ENCODE measurements around the gene ZIC1. TPM values are rescaled to one million over a fixed set of nuclear protein-coding genes. Genes with fewer than 3 reads are reported as not detected.

Gene ZIC1
- polyA plus RNA-seq, 6 donors from 2014 or later, result not detected

DNA sequence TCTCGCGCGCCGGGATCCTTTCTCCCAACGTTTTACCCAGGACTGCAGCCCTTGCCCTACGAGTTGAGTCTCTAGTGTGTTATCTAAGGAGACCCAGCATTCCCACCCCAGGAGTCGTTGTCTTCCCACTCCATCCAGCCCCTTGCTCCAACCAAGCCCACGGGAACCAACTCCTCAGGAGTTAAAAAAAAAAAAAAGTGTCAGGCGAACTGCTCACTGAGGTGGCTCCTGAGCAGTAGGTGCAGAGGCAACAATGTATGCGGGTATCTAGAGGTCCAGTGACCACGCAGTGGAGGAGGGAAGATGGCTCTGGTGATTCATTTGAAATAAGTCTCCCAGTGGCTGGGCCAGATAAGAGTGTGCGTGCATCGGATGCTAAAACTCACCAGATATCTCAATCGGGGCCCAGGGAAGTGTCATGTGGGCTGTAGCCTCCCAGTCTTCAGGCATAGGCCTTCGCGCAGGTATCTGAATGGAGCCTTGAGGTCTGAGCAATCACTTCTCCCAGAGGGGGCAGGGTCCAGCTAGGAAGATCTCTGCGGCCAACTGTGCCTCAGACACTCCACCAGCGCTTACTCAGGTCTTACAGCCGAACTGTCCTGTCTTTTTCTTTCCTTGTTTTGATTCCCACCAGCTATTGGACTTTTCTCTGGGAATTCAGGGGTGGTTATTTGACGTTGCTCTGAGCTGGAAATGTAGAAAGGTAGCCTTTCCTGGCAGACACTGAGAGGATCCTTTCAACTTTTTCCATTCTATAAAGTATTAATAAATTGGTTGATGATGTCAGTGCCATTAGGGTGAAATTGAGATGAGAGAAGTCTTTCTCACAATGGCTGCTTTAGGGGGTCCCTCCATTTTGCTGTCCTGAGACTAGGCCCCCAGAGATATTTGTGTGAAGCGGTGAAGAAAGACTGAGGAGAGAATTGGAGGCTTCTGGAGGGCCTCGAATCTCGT, 23.8 kb upstream of the ZIC1 start:
- Mint-ChIP-seq H3K36me3 (peaks cover 0 to 5% of the 10 kb centered on the region in 2 donors), H3K4me1 (no peaks in the 10 kb centered on the region), H3K4me3 (peak overlapping the region in 2 of 8 donors; percentile 4 to 65), H3K27ac (peak overlapping the region in 2 of 6 donors; percentile 10 to 16), H3K9me3 (peaks cover 2 to 51% (median 14%) of the 10 kb centered on the region in 7 donors), H3K27me3 (peaks cover 78 to 85% (median 80%) of the 10 kb centered on the region in 3 donors)
- DNase-seq (no peak), ATAC-seq (ENCODE audit: low read depth in 2 of 2) (no peak)

DNA sequence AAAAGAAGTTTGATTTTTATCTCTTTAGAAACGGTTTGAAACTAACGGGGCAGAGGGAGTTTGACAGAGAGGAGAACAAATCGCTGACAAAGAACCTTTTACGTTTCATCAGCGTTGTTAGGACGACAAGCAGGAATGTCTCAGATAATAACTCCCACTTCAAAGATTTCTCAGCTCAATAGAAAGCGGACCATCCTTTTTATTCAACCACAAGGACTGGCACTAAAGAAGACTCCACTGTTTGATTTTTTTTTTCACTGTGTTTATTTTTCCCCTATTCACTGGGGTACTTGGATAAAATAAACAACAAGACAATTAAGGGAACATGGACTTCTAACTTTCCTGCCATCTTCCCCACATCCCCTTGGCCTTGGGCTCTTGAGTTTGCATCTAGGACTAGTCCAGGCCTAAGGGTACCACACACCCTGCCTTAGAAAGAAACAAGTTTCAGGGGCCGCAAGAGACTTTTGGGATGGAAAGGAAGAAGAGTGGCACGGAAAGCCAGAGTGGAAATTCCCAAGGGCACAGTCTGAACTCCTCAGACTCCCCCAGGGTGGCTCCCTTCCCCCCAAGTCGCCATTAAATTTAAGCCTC, 21.8 kb upstream of the ZIC1 start:
- H3K9me3 Mint-ChIP-seq, result peaks cover 4 to 37% (median 16%) of the 10 kb centered on the region in 7 donors
- H3K27me3 Mint-ChIP-seq, result peaks cover 65 to 87% (median 86%) of the 10 kb centered on the region in 3 donors
- H3K4me3 Mint-ChIP-seq, result no peak overlapping the region
- ATAC-seq (ENCODE audit: low read depth in 2 of 2) (no peak), DNase-seq (no peak)
- H3K36me3 Mint-ChIP-seq, result peaks cover 0 to 5% of the 10 kb centered on the region in 2 donors
- peak overlapping the region in 1 of 6 donors; percentile 57 for H3K27ac Mint-ChIP-seq
- H3K4me1 Mint-ChIP-seq, result no peaks in the 10 kb centered on the region

DNA sequence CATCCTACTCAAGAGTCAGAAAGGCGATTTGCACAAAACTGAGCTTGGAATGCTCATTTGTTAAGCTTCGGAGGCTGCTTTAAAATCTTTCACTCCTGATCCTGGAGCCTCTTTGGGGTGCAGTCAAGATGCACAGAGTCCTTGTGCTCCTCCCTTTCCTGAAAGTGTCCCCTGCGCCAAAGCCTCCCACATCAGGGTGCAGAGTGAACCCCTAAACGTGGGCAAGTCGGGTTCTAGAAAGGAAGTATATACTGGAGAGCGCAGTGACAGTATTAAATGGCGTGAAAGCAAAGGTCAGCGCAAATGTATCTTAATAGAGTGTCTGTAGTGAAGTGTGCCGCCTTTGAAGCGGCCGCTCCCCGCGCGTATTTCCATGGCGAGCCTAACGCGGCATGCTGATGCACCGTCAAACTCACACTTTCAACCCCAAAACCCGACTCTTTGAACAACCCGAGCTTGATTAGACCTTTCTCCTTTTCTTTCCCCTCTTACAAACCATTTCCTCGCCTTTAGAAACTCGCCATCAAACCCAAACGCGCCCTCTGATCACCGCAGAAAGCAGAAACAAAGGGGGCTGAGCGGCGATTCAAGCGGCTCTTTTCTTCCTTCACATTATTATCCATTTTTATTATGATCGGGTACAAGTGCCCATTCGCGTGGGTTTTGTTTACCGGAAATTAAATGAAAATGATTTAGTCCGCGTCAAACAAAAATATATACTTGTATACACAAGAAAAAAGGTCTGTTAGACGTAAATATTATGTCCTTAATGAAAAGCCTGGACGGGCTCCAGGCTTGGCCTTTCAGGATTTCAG, 21.1 kb upstream of the ZIC1 start:
- Mint-ChIP-seq H3K9me3 (peaks cover 4 to 30% (median 16%) of the 10 kb centered on the region in 7 donors), H3K4me3 (no peak overlapping the region), H3K27me3 (peaks cover 65 to 87% (median 86%) of the 10 kb centered on the region in 3 donors), H3K36me3 (peaks cover 0 to 5% of the 10 kb centered on the region in 2 donors), H3K4me1 (no peaks in the 10 kb centered on the region), H3K27ac (peak overlapping the region in 1 of 6 donors; percentile 60)
- DNase-seq (no peak), ATAC-seq (ENCODE audit: low read depth in 2 of 2) (no peak)

DNA sequence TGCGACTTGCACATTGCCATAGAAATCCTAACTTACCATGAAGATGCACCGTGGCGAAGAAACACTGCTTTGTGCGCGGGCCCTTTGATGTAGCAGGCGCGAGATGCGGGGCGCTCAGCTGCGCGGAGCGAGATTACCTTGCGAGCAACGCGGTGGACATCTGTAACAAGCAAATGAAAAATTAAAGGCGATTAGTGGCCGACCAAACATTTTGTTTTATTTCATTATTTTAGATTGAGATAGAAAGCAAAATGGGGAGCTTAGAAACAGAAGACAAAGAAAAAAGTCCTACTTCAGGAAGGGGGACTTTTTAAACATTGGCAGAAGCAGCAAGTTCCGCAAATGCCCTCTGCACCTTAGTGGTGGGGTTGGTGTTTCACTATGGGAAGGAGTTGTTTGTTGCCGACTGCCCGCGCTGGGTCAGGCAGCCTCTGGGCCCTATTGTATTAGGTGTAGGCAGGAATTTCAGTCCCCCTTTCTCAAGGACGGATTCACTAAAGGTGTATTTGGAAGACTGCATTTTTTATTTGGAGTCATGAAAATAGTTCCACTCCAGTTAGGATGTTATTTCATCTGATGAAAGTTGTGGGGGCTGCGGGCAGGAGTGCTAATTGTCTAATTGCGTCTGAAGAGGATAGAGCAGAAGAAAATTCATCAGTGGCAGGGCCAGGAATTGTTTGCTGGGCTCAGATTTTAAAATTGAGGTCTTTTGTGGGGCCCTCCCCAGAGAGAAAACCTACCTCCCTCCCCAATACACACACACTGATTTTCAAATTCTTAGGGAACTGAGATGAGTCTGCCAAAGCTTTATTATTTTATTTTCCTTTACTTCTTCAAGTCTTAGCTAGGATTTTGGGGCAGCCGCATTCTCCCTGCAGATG, 20.2 kb upstream of the ZIC1 start:
- no peak for ATAC-seq (ENCODE audit: low read depth in 2 of 2)
- Mint-ChIP-seq H3K27me3 (peaks cover 59 to 86% (median 84%) of the 10 kb centered on the region in 3 donors), H3K4me1 (peaks cover 0 to under 1% (median 0%) of the 10 kb centered on the region in 3 donors), H3K36me3 (peaks cover 4 to 5% of the 10 kb centered on the region in 2 donors), H3K9me3 (peaks cover 4 to 28% (median 18%) of the 10 kb centered on the region in 7 donors), H3K4me3 (peak overlapping the region in 1 of 8 donors; percentile 0), H3K27ac (peak overlapping the region in 2 of 6 donors; percentile 49 to 80)
- DNase-seq, result no peak

DNA sequence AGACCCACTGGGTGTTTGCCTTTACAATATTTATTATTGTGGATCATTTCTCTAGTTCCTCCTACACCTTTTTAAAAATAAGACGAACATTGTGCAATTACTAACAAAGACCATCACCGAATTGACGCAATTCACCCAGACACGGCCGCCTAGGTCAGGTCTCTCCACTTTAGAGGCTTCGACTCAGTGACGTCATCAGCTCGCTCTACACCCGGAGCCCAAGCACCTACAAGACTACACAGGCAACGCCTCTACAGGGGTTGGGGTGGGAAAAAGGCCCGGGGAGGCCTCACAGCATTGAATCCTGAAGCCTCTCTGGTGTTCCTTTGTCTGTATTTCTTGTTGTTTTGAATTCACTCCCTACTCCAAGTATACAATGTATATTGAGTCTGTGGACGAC, 19.4 kb upstream of the ZIC1 start:
- Mint-ChIP-seq H3K4me1 (peaks cover 0 to 6% (median 0%) of the 10 kb centered on the region in 3 donors), H3K27me3 (peaks cover 57 to 86% (median 84%) of the 10 kb centered on the region in 3 donors), H3K36me3 (peaks cover 5 to 11% of the 10 kb centered on the region in 2 donors), H3K4me3 (no peak overlapping the region), H3K27ac (peak overlapping the region in 1 of 6 donors; percentile 2), H3K9me3 (peaks cover 4 to 28% (median 20%) of the 10 kb centered on the region in 7 donors)
- DNase-seq, result no peak
- no peak for ATAC-seq (ENCODE audit: low read depth in 2 of 2)

DNA sequence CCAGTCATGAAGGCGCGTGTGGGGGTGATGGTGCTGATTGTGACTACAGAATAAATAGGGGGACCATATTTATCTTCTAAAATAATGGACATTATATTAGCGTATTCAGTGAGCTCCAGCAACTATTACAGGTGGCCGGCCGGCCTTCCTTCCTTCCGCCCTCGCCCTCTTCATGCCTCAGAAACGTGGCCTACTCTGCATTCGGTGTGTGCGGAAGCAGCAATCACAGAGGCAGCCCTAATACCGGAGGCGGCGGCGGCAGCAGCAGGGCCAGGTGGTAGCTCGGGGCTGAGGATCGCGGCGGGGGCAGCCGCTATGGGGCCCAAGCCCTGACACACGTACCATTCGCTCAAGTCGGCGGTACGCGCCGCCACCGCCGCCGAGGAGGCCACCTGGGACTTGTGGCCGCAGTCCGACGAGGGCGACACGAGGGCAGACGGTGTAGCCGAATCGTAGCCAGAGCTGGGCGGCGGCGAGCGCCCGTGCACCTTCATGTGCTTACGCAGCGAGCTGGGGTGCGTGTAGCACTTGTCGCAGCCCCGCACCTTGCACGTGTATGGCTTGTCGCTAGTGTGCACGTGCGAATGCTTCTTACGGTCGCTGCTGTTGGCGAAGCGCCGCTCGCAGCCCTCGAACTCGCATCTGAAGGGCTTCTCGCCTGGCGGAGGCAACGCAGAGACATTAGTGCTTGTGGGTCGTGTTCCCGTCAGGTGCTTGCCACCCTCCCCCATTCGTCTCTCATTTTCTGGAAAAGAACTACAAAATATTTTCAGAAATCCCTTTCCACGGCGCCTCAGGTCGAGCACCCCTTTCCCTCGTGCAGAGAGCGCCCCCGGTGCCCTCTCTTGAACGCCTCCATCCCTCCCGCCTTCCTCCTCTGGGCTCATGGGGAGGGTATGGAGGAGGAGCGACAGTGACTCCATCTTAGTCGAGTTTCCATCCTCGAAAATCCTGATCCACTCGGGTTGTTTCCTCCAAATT, 18.3 kb upstream of the ZIC1 start:
- DNase-seq, result no peak
- Mint-ChIP-seq H3K36me3 (peaks cover 5 to 14% of the 10 kb centered on the region in 2 donors), H3K27ac (peak overlapping the region in 2 of 6 donors; percentile 32 to 76), H3K4me1 (peaks cover 0 to 9% (median 0%) of the 10 kb centered on the region in 3 donors), H3K27me3 (peaks cover 56 to 86% (median 84%) of the 10 kb centered on the region in 3 donors), H3K4me3 (peak overlapping the region in 1 of 8 donors; percentile 12), H3K9me3 (peaks cover under 1 to 28% (median 22%) of the 10 kb centered on the region in 7 donors)
- ATAC-seq (ENCODE audit: low read depth in 2 of 2), result no peak

DNA sequence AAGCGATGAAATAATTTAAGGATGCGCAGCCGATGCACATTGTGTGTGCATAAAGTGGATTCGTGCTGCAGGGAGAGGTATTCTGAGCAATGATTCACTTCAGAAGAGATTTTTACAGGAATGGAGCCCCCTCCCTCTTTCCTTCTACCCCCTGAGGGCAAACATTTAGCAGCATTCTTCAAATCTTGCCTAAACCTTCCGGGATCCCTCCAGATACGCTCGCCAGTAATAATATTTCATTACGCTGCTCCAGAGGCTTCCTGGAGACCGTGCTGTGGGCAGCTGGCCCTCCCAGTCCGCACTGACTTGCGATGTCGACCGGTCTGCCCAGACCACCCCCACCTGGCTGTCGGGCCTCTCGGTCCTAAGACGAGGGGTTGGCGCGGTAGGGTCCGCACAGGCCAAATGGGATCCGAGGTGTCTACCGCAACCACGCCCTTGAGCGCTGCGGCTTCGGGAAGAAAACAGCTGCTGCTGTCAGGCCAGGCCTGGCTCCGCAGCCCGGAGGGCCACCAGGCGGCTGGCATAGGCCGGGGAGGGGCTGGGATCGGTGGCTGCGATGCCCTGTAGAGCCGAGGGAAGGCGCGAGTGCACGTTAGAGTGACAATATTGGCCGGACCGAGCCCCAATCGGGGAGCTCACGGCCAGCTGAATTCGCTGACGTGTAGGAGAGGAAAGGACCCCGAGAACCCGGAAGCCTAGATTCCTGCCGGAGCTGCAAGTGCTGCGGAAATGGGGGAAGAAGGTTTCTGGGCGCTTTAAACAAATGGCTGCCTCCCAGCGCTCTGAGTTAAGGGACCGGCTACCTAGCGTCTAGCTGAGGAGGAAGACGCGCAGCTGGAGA, 17.2 kb upstream of the ZIC1 start:
- peak overlapping the region in 1 of 8 donors; percentile 41 for H3K4me3 Mint-ChIP-seq
- ATAC-seq (ENCODE audit: low read depth in 2 of 2) (no peak), DNase-seq (no peak)
- peaks cover 47 to 86% (median 76%) of the 10 kb centered on the region in 3 donors for H3K27me3 Mint-ChIP-seq
- H3K27ac Mint-ChIP-seq, result peak overlapping the region in 2 of 6 donors; percentile 54 to 68
- peaks cover 0 to 27% (median 22%) of the 10 kb centered on the region in 7 donors for H3K9me3 Mint-ChIP-seq
- peaks cover 5 to 15% of the 10 kb centered on the region in 2 donors for H3K36me3 Mint-ChIP-seq
- H3K4me1 Mint-ChIP-seq, result peaks cover 0 to 9% (median 0%) of the 10 kb centered on the region in 3 donors

DNA sequence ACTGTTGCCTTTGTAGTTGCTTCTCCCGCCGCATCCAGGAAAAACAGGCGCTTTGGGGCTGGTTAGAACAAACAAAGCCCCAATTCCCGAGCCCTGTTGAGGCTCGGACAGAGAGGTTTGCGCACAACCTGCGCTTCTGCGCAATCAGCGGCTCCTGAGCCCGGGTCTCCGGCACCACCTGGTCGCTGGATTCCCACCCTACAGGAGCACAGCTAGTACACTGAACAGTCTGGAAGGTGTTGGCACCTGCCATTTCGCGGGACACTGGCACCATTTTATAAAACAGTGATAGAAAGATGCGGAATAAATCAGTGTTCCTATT, 16.6 kb upstream of the ZIC1 start:
- peak overlapping the region in 1 of 6 donors; percentile 68 for H3K27ac Mint-ChIP-seq
- H3K36me3 Mint-ChIP-seq, result peaks cover 5 to 21% of the 10 kb centered on the region in 2 donors
- H3K9me3 Mint-ChIP-seq, result peaks cover 1 to 29% (median 25%) of the 10 kb centered on the region in 7 donors
- no peak for ATAC-seq (ENCODE audit: low read depth in 2 of 2)
- DNase-seq, result no peak
- H3K4me1 Mint-ChIP-seq, result peaks cover 0 to 9% (median 0%) of the 10 kb centered on the region in 3 donors
- H3K4me3 Mint-ChIP-seq, result peak overlapping the region in 2 of 8 donors; percentile 22 to 41
- peaks cover 43 to 91% (median 76%) of the 10 kb centered on the region in 3 donors for H3K27me3 Mint-ChIP-seq

DNA sequence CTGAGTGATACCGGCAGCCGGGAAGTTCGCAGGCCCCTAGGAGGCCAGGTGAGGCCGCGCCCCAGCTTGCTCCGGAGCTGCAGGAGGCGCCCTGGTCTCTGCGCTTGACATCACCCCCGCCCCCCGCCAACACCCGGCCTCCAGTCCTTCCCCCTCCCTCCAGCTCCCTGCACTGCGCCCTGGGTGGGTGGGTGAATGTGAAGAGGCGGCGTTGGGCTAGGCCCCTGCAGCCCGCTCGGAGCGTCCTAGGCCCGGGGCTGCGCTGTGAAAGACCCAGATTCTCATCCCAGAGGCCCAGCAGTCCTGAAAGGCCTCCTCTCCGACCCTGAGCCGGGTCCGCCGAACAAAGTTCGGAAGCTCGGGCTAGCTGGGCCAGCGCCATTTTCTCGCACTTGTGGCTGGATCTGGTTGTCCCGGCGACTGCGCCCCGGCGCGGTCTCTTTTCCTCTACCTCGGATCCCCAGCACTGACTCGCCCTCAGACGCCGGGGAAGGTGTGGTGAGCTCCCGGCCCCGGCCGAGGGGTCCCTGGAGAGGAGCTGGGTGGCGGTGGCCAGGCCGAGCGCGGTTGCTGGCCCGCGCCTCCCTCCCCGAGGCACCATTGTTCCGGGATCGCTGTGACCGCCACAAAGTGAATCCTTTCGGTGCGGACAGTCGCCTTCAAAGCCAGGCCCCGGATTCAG, 15.8 kb upstream of the ZIC1 start:
- Mint-ChIP-seq H3K27me3 (peaks cover 37 to 91% (median 73%) of the 10 kb centered on the region in 3 donors), H3K4me3 (peak overlapping the region in 2 of 8 donors; percentile 29 to 41), H3K36me3 (peaks cover 5 to 26% of the 10 kb centered on the region in 2 donors), H3K27ac (peak overlapping the region in 2 of 6 donors; percentile 52 to 69), H3K4me1 (peaks cover 0 to 9% (median 0%) of the 10 kb centered on the region in 3 donors), H3K9me3 (peaks cover 2 to 26% (median 24%) of the 10 kb centered on the region in 7 donors)
- ATAC-seq (ENCODE audit: low read depth in 2 of 2) (no peak), DNase-seq (no peak)

Measured in naive B cell (primary cell).